Measurements from ENCODE around the gene PCBP2. TPM values are rescaled to one million over a fixed set of nuclear protein-coding genes. Genes with fewer than 3 reads are reported as not detected.

Gene PCBP2
- total and polyA plus RNA-seq, 12 donors, result 255 to 1,158 (median 546) TPM

- no peak for DNase-seq
- H3K4me3 ChIP-seq, result no peak overlapping the region
- H3K9me3 ChIP-seq (replicated peaks in 1 of 3), result no peaks in the 10 kb centered on the region
- H3K27ac ChIP-seq, result peak overlapping the region in 2 of 5 donors; percentile 13 to 68
- TF ChIP-seq, protein P1, sequence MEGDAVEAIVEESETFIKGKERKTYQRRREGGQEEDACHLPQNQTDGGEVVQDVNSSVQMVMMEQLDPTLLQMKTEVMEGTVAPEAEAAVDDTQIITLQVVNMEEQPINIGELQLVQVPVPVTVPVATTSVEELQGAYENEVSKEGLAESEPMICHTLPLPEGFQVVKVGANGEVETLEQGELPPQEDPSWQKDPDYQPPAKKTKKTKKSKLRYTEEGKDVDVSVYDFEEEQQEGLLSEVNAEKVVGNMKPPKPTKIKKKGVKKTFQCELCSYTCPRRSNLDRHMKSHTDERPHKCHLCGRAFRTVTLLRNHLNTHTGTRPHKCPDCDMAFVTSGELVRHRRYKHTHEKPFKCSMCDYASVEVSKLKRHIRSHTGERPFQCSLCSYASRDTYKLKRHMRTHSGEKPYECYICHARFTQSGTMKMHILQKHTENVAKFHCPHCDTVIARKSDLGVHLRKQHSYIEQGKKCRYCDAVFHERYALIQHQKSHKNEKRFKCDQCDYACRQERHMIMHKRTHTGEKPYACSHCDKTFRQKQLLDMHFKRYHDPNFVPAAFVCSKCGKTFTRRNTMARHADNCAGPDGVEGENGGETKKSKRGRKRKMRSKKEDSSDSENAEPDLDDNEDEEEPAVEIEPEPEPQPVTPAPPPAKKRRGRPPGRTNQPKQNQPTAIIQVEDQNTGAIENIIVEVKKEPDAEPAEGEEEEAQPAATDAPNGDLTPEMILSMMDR (IDR thresholded peaks at IDR 0.05), result peak in 2 of 6 experiments; percentile 20 to 33
- no peak for TF ChIP-seq POLR2A (IDR thresholded peaks at IDR 0.05)
- intact Hi-C loops (cut with DNase I), result no loop called here
- peaks cover 0 to 32% of the 10 kb centered on the region in 2 donors for H3K4me1 ChIP-seq (replicated peaks in 1 of 2)
- WGBS, 4 donors, result 77 to 84% (median 83%) methylated on average over 9 of the region's 9 CpGs
- no peaks in the 10 kb centered on the region for H3K27me3 ChIP-seq
- peaks cover 0 to 85% of the 10 kb centered on the region in 2 donors for H3K36me3 ChIP-seq (replicated peaks in 1 of 2)
These were observed 30.2 kb downstream of the PCBP2 start for GRCh38 chr12:53481939-53482586.

DNA sequence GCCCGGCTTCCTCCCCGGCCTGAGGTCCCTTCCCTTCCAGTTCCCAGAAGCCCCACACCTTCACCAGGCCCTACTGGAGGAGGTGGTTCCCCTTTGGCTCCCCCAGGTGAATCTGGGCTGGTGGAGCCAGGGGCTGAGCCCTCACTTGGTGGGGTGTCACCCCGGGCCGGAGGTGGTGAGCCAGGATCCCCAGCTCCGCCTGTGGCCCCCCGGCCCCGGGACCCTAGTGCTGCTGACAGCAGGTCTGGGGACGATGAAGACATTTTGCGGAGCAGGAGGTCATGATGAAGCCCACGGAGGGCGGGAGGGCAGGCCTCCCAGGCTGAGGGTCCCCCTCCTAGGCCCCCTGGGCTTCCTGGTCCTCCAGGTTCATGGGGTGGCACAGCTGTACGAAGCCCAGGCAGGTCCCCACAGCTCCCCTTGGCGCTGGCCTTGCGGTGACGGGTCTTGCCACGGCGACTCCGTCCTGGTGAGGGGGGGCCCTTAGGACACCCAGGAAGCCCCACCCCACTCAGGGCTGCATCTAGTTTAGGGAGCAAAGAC lies 30.8 kb downstream of the PCBP2 start:
- WGBS, 4 donors, result 65 to 80% (median 76%) methylated on average over 7 to 18 of the region's 18 CpGs
- Histone ChIP-seq H3K4me3 (no peak overlapping the region), H3K27ac (peak overlapping the region in 2 of 5 donors; percentile 7 to 41), H3K36me3 (replicated peaks in 1 of 2) (peaks cover 0 to 79% of the 10 kb centered on the region in 2 donors), H3K4me1 (replicated peaks in 1 of 2) (peaks cover 0 to 28% of the 10 kb centered on the region in 2 donors), H3K27me3 (no peaks in the 10 kb centered on the region), H3K9me3 (replicated peaks in 1 of 3) (no peaks in the 10 kb centered on the region)
- peak in 3 of 7 donors; percentile 25 to 53 (median 34) for DNase-seq
- TF ChIP-seq POLR2A (IDR thresholded peaks at IDR 0.05), result no peak
- intact Hi-C loops (cut with DNase I), result no loop called here

GRCh38 chr12:53483225-53483978 lies 31.5 kb downstream of the PCBP2 start:
- Histone ChIP-seq H3K4me1 (replicated peaks in 1 of 2) (peaks cover 0 to 23% of the 10 kb centered on the region in 2 donors), H3K27ac (peak overlapping the region in 2 of 5 donors; percentile 15 to 41), H3K4me3 (no peak overlapping the region), H3K9me3 (replicated peaks in 1 of 3) (no peaks in the 10 kb centered on the region), H3K27me3 (no peaks in the 10 kb centered on the region), H3K36me3 (replicated peaks in 1 of 2) (peaks cover 0 to 72% of the 10 kb centered on the region in 2 donors)
- WGBS, 4 donors, result 80 to 88% (median 86%) methylated on average over 9 of the region's 9 CpGs
- peak in 3 of 7 donors; percentile 21 to 55 (median 38) for DNase-seq
- TF ChIP-seq, protein P1 (IDR thresholded peaks at IDR 0.05), result no peak
- TF ChIP-seq POLR2A (IDR thresholded peaks at IDR 0.05), result no peak
- intact Hi-C loops (cut with DNase I), result no loop called here

DNA sequence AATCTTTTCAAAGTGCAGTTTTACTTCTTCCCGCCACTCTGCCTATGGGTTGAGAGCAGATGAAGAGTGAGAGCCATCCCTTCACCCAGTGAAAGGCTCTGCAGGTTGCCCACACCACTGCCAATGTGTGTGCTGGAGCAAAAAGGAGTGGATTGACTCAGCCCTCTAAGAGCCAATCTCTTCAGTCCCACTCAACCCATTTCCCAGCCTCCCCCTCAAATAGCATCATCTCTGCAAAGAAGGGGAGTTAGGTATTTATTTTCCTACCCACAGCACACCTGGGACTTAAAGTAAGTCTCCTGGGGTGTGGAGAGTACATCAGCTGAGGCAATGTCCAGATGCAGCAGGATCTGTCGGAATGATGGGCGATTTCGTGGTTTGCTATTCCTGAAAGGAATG lies 32.1 kb downstream of the PCBP2 start:
- Histone ChIP-seq H3K4me1 (replicated peaks in 1 of 2) (peaks cover 0 to 18% of the 10 kb centered on the region in 2 donors), H3K9me3 (replicated peaks in 1 of 3) (no peaks in the 10 kb centered on the region), H3K36me3 (replicated peaks in 1 of 2) (peaks cover 0 to 66% of the 10 kb centered on the region in 2 donors), H3K27me3 (no peaks in the 10 kb centered on the region), H3K4me3 (no peak overlapping the region), H3K27ac (no peak overlapping the region)
- TF ChIP-seq POLR2A (IDR thresholded peaks at IDR 0.05), result no peak
- TF ChIP-seq, protein P1 (IDR thresholded peaks at IDR 0.05), result no peak
- intact Hi-C loops (cut with DNase I), result no loop called here
- 88 to 96% (median 93%) methylated on average over 4 of the region's 4 CpGs for WGBS, 4 donors
- DNase-seq, result peak in 1 of 7 donors; percentile 21

Measured in adrenal gland (tissue), 12 donors.